Measurements from ENCODE around the gene PADI1.

The PADI1 gene

GRCh38 chr1:17224434-17224833 lies 19.5 kb downstream of the PADI1 start:
- no peak for TF ChIP-seq CTCF (IDR thresholded peaks at IDR 0.05; ENCODE audit: low read depth, low read length)
- no peak for DNase-seq (ENCODE audit: low read depth in 2 of 2)
- no peak overlapping the region for H3K4me3 ChIP-seq (replicated peaks in 1 of 2; ENCODE audit: low read depth in 2 of 2, low read length in 2 of 2)

GRCh38 chr1:17225140-17225539 lies 20.2 kb downstream of the PADI1 start:
- no peak overlapping the region for H3K4me3 ChIP-seq (replicated peaks in 1 of 2; ENCODE audit: low read depth in 2 of 2, low read length in 2 of 2)
- DNase-seq (ENCODE audit: low read depth in 2 of 2), result no peak
- no peak for TF ChIP-seq CTCF (IDR thresholded peaks at IDR 0.05; ENCODE audit: low read depth, low read length)

- no peak overlapping the region for H3K4me3 ChIP-seq (replicated peaks in 1 of 2; ENCODE audit: low read depth in 2 of 2, low read length in 2 of 2)
- no peak for TF ChIP-seq CTCF (IDR thresholded peaks at IDR 0.05; ENCODE audit: low read depth, low read length)
- no peak for DNase-seq (ENCODE audit: low read depth in 2 of 2)
Measured at GRCh38 chr1:17227358-17227915, 22.5 kb downstream of the PADI1 start.

- H3K4me3 ChIP-seq (replicated peaks in 1 of 2; ENCODE audit: low read depth in 2 of 2, low read length in 2 of 2), result no peak overlapping the region
- no peak for DNase-seq (ENCODE audit: low read depth in 2 of 2)
- TF ChIP-seq CTCF (IDR thresholded peaks at IDR 0.05; ENCODE audit: low read depth, low read length), result no peak
Measured at GRCh38 chr1:17228619-17229018, 23.7 kb downstream of the PADI1 start.

GRCh38 chr1:17229379-17229778 lies 24.5 kb downstream of the PADI1 start:
- no peak for DNase-seq (ENCODE audit: low read depth in 2 of 2)
- H3K4me3 ChIP-seq (replicated peaks in 1 of 2; ENCODE audit: low read depth in 2 of 2, low read length in 2 of 2), result no peak overlapping the region
- TF ChIP-seq CTCF (IDR thresholded peaks at IDR 0.05; ENCODE audit: low read depth, low read length), result no peak

GRCh38 chr1:17230106-17230505 lies 25.2 kb downstream of the PADI1 start:
- DNase-seq (ENCODE audit: low read depth in 2 of 2), result no peak
- H3K4me3 ChIP-seq (replicated peaks in 1 of 2; ENCODE audit: low read depth in 2 of 2, low read length in 2 of 2), result no peak overlapping the region
- TF ChIP-seq CTCF (IDR thresholded peaks at IDR 0.05; ENCODE audit: low read depth, low read length), result no peak

- no peak overlapping the region for H3K4me3 ChIP-seq (replicated peaks in 1 of 2; ENCODE audit: low read depth in 2 of 2, low read length in 2 of 2)
- no peak for DNase-seq (ENCODE audit: low read depth in 2 of 2)
- TF ChIP-seq CTCF (IDR thresholded peaks at IDR 0.05; ENCODE audit: low read depth, low read length), result no peak
Measured at GRCh38 chr1:17230671-17231310, 25.9 kb downstream of the PADI1 start.

Data from cardiac fibroblast (primary cell).